SKM-1 (cell line): ENCODE data around the gene LRRC10.
A peak's percentile ranks its signal among the peaks of the same experiment; 100 is the strongest.
"Not testable (repeated sequence)": the region's sequence is repeated elsewhere in the genome, so short reads cannot be mapped to it uniquely, and the experiment has no call there.

Source experiments
- DNase-seq: peaks from one replicate; lab custom pipeline; 2025; ENCODE audit not compliant: unreplicated experiment; lab: John Stamatoyannopoulos, UW

LRRC10 gene

DNA sequence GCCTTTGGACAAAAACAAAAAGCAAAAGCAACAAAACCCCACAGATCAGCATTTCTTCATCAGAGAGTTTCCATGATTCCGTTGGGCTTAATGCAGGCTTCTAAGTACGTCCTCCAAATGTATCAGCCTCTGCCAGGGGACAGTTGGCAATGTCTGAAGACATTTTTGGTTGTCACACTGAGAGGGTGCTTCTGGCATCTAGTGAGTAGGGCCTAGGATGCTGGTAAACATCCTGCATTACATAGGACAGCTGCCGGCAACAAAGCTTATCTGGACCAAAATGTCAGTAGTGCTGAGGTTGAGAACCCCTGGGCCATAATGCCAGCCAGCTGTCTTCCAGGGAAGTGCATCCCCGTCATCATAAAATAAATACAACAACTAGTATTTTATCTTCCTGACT lies 9.4 kb upstream of the LRRC10 start:
- no peak for DNase-seq

DNA sequence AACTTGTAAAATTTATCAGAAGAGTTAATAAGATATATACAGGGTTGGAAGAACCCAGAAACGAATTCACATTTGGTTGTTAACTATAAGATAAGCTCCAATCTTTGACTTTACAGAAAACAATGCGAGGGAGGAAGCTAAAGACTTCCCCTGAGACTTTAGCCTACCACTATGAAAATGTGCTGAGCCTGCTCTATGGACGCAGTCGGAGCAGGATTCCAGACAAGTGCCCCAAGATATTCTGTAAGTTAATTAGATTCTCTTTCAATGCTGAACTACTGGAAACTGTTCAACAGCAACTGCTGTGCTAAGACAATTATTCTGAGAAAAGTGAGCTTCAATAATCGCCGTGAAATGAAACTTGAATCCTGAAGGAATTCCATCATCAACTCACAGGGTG lies 8.3 kb upstream of the LRRC10 start:
- no peak for DNase-seq

GRCh38 chr12:69616025-69616424 lies 5.3 kb upstream of the LRRC10 start:
- DNase-seq: no peak

- DNase-seq: no peak
Observed at GRCh38 chr12:69613351-69613750, 2.6 kb upstream of the LRRC10 start.

DNA sequence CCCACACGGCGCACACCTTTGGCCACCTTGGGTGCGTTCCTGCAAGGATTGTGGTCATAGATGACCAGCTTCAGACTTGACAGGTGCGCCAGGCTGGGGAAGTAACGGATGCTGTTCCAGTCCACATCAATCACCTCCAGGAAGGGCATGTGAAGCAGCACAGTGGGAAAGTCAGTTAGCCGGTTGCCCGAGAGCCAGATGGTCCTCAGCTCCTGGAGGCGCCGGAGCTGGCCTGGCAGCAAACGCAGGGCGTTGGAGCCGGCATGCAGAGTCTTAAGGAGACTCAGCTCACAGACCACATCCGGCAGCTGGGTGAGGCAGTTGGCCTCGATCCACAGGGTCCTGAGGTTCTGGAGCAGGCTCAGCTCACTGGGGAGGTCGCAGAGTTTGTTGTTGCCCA lies 581 bp downstream of the LRRC10 start:
- no peak for DNase-seq

DNA sequence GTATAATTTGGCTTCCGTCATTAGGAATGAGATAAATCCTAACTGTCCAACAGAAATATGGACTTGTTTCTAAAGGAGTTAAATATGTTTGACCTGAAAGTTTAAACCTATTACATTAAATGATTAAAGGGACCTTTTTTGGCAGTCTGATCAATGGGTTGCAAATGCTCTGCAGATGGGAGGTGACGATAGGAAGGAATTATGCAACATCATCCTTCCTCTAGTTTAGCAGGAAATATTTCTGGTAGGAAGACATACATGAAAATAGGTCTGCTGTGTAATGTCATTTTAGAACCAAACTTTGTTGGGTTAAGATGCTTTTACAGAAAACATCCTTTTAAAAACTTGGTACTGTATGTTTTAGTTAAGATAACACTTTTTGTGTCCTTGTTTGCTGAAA lies 2.6 kb downstream of the LRRC10 start:
- DNase-seq: no peak

DNA sequence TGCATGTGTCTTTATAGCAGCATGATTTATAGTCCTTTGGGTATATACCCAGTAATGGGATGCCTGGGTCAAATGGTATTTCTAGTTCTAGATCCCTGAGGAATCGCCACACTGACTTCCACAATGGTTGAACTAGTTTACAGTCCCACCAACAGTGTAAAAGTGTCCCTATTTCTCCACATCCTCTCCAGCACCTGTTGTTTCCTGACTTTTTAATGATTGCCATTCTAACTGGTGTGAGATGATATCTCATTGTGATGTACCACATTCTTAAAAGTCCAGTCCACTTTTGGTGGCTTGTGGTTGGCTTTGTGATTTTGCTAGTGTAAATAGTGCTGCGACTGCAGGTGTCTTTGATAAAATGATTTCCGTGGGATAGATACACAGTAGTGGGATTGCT lies 6.4 kb downstream of the LRRC10 start:
- not testable (repeated sequence) for DNase-seq

- not testable (repeated sequence) for DNase-seq
Observed at GRCh38 chr12:69603556-69603955, 7.2 kb downstream of the LRRC10 start.

GRCh38 chr12:69602954-69603353 lies 7.8 kb downstream of the LRRC10 start:
- DNase-seq: no peak

- DNase-seq: no peak
Observed at GRCh38 chr12:69601962-69602685, 8.6 kb downstream of the LRRC10 start.

DNA sequence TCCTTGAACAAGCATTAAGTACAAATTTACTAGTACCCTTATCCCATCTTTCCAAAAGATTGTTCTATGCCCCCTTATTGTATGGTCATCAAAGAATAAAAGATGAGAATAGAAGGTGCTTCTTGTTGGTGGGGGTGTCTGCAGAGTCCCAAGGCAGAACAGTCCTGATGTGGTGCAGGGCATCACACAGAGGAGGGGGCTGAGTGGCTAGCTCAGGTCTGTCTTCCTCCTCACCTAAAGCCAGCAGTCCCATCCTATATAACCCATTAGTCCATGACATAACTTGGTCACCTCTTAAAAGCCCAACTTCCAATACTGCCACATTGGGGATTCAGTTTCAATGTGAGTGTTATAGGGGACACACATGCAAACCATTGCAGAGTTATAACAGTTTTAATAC lies 9.9 kb downstream of the LRRC10 start:
- DNase-seq: no peak

DNA sequence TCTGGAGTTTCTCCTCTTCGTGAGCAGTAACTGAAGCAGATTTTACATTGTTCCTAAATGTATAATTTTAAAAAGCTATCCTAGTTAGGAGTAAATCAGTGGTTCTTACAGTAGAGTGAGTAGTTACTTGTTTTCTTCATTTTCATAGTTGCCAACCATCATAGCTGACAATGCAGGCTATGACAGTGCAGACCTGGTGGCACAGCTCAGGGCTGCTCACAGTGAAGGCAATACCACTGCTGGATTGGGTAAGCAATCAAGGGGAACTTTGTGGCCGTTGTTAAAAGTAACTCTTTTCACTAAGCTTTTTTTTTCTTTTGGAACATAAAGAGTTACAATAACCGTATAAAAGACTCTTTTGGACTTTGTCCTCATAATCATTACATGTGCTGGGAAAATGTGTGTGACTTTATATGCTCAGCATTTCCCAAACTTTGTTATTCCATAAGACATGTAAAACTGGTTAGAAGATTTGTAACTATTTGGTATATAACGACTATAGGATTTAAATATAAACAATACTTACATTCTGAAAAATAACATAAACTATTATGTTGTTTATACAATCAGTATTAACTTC lies 12.4 kb downstream of the LRRC10 start:
- no peak for DNase-seq

GRCh38 chr12:69595689-69596088 lies 15.0 kb downstream of the LRRC10 start:
- DNase-seq: no peak

- DNase-seq: no peak
Observed at GRCh38 chr12:69589082-69589481, 21.6 kb downstream of the LRRC10 start.

DNA sequence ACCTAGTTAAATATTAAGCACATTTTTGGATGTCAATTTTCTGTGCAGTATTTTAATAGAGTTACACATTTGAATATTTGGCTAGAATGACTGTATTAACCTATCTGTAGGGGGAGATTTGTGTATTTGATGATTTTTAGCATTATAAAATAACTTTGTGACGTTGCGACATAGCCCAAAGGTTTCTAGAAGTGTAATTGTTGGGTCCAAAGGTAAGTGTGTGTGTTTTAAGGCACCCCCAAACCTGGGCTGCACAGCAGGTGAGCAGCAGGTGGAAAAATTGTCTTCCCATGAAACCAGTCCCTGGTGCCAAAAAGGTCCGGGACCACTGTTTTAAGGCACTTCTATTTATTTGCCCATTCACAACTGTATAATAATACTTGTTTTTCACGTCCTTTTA lies 22.2 kb downstream of the LRRC10 start:
- DNase-seq: no peak

DNA sequence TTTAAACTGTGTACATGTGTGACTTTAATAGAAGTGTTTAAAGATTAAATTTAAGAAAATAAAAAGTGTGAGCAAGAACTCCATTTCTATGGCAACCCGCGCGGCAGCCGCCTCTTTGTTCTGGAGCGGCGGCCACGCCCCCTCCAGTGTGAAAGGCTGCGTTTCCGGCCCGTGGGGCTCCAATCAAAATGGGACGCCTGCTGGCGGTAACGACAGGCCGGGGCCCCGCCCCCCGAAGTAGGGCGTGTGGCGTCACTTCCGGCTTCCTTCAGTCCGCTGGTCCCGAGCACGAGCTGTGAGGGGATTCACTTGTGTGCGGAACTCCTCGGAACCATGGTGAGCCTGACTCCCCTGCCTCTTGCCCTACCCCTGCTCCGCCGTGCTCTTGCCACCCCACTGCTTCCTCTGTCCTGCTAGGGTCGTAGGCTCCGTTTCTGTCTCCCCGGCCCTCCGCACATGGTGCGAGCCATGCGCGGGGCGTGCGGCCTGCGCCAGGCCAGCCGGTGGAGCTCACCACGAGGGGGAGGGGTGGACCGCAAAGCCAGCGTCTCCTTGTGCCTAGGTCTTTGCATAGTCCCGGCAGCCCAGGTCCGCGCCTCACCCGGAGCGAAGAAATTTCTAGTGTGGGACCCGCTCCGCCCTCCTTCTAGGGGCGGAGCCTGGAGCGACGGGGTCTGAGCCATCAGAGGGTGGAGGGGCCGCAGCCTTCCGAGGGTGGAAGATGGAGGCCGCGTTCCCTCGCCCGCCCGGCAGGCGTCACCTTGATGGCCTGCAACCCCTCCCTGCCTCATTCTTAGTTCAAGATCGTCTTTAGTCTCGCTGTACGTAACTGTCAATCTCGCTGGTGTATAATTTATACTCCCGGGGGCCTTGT lies 25.3 kb downstream of the LRRC10 start, which contains the start of gene CCT2:
TSS of gene CCT2 (plus strand) at position 271 of the 874 bp plus-strand sequence. CDS start at position 334, 63 bp downstream.
- peak; percentile 53 for DNase-seq

DNA sequence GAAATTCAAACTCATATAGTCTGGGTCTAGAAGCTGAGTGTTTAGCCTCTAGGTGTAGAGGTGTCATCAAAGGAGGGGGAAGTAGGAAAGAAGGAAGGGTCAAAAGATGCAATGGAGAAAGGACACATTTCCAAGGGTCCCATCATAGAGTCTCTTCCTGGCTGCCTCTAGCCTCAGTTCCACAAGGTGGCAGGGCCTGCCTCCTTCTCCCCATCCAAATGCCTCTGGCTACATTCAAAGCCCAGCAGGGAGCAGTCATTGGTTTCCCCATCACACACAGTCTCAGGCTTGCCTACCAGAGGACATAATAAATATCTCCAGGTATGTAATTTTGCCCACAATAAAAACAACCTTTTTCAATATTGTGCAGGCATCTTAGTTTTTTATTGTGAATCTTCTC lies 27.5 kb downstream of the LRRC10 start:
- no peak for DNase-seq

DNA sequence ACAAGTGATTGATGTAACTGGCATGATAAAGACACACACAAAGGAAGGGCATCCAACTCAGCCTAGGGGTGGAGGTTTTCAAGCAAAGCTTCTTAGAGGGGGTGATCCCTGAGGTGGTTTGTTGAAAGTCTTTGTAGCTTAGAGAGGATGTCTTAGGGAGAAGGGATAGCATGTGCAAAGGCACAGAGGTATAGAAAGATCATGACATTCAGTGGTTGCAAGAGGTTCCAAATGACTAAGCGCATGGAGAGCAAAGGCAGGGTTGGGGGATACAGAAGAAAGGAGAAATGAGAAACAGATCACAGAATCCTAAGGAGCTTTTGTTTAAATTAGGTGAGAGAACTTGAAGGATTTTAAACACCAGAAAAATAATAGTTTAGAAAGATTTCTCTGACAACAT lies 30.6 kb downstream of the LRRC10 start:
- no peak for DNase-seq

- DNase-seq: no peak
Observed at GRCh38 chr12:69579029-69579428, 31.7 kb downstream of the LRRC10 start.

- no peak for DNase-seq
Observed at GRCh38 chr12:69578283-69578682, 32.4 kb downstream of the LRRC10 start.

DNA sequence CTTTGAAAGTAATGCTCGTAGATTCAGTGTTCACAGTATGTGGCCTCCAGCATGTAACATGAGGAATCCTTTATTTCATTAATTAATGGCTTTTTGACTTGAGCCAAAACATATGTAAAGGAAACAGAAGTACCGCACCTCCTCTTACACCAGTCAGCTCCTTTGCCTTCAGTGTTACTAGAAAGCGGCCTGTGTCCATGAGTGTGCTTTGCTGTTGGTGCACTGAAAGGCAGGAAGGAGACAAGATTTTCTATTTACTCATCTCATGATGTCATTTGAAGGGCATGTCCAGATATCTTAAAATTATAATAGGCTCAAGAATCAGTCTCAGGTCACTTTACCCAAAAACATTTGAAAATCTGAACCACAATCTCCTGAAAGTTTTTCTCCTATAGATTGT lies 35.4 kb downstream of the LRRC10 start:
- DNase-seq: no peak
